ENCODE measurements around the gene OVCH1.
A peak's percentile ranks its signal among the peaks of the same experiment; 100 is the strongest.
"Not testable (repeated sequence)": the region's sequence is repeated elsewhere in the genome, so short reads cannot be mapped to it uniquely, and the experiment has no call there.

Gene OVCH1

DNA sequence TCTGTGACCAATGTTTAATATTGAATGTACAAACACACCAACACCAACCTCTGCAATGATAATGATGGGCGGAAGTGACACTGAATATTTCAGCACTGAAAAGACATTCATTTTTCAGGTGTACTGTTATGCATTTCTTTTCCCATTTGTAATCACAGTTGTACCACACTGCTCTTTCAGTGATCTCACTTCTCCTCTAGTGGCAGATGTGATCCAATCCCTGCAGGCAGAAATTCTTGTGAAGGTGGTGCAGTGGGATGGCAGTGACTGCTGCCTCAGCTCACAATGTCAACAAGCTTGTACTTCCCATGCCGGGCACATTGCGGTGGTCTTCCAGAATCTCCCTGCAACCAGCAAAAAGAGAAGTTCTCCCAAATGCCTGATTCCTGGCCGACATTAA is 93.5 kb downstream of the OVCH1 start:
- no peak for DNase-seq

DNA sequence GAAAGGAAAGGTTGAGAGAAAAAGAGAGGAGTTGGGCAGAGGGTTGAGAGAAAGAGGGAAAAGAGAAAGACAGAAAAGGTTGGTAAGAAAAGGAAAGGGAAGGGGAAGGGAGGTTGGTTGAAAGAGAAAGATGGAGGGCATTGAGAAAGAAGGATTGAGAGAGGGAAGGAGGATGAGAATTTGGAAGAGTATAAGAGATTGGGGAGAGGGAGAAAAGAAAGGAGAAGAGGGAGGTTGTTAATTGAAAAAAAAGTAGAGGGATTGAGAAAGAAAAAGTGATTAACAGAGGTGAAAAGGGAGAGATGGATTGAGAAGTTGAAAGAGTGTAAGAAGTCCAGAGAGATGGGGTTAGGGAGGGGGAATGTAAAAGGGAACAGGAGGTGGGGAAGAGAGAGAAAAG is 95.0 kb downstream of the OVCH1 start:
- no peak for DNase-seq

DNA sequence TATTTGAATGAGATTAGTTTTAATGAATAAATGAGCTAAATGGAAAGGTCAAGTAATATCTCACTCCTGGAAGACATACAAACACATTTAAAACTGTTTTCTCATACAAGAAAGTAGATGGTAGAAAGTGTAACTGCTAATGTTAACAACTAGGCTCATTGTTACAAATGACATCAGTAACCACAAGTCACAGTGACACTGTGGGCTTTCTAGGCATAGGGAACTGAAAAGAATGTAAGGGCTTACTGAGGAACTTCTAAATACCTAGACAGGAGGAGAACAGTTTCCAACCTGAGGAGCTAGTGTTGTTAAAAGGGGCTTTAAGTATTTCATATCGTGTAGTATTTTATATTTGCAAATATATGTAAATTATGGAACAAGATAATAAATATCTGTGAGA is 99.0 kb downstream of the OVCH1 start:
- no peak for DNase-seq

DNA sequence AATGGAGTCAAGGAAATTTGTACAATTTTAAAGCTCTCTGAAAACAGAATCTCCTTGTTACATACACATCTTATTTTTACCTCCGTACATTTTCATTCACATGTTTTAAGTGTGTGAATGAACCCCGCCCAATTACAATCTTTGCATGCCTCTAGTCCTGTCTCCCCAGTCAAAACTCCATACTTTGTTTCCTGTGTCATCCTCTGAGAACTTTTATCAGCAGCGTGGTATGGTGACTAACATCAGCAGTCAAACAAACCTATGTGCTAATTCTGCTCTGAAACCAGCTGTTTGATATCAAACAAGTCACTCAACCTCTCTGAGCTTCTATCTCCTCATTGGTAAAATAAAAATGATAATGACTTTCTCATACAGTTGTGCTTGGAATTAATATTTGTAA is 100.7 kb downstream of the OVCH1 start:
- DNase-seq, result no peak

DNA sequence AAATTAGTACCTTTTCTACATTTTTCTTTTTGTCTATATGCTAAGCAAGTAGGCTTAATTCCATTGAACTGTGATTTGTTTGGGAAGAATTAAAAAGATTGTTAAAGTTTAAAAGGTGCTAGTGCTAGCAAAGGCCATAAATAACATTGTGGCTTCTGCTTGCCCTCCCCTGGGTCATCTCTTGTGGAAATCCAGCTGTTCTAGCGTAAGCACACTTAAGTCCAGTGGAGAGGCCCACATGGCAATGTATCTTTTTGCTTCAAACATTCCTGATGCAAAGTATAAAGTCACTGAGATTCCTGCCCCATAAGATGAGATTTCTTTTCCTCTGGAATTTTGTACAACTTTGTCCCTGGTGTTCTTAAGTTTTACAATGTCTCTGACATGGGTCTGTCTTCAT is 102.1 kb downstream of the OVCH1 start:
- no peak for DNase-seq

DNA sequence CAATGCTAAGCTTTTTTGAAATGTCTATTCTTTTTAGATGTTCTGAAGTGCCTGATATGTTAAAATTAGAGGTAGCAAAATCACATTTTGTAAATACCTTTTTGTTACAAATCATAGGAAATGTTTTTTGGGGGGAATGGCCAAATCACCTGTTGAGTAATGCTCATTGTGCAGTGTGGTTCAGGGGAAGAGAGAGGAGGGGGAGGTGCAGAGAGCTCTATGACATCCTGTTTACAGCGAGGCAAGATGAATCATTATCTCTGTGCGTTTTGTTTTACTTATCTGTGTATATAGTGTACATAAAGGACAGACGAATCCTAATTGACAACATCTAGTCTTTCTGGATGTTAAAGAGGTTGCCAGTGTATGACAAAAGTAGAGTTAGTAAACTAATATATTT is 107.1 kb downstream of the OVCH1 start:
- DNase-seq, result peak; percentile 51

DNA sequence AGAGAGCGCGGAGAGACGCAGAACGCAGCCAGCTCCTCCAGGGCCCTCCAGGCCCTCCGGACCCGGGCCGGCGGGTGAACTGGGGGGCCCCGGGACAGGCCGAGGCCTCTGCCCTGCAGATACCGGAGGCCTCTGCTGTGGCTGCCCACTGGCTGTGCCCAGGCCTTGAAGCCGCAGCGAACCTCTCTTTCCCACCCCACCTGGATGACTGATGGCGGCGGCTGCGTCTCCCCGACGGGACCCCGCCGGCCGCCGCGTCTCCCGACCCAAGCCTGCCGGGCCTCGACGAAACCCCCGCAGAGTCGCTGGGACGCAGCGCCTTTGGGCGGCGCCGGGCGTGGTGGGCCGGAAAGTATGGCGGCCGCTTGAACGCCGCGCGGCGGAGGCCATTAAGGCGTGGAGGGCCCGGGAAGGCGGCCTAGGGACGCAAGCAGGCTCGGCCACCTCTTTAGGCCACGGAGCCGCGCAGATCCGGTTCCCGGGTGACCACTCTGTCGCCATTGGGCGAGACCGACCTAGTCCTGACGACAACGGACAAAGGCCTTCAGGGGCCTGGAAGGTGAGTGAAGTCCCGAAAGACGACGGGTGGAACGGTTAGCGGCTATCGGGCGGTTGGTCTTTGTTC is 108.1 kb downstream of the OVCH1 start:
- DNase-seq, result no peak

DNA sequence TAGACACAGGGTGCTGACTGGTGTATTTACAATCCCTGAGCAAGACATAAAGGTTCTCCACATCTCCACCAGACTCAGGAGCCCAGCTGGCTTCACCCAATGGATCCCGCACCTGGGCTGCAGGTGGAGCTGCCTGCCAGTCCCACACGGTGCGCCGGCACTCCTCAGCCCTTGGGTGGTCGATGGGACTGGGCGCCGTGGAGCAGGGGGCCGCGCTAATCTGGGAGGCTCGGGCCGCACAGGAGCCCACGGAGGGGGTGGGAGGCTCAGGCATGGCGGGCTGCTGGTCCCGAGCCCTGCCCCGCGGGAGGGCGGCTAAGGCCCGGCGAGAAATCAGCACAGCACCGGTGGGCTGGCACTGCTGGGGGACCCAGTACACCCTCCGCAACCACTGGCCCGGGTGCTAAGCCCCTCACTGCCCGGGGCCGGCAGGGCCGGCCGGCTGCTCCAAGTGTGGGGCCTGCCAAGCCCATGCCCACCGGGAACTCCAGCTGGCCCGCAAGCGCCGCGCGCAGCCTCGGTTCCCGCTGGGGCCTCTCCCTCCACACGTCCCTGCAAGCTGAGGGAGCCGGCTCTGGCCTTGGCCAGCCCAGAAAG is 111.3 kb downstream of the OVCH1 start:
- DNase-seq, result not testable (repeated sequence)

DNA sequence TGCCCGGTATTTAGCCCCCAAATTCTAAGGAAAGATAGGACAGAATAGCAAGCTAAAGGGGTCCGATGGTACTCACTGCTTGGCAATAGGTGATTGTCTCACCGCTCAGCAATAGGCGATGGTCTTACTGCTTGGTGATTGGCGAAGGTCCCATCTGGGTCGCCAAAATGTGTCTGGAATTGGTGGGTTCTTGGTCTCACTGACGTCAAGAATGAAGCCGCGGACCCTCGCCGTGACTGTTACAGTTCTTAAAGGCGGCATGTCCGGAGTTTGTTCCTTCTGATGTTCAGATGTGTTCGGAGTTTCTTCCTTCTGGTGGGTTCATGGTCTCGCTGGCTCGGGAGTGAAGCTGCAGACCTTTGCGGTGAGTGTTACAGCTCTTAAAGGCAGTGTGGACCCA is 112.3 kb downstream of the OVCH1 start:
- not testable (repeated sequence) for DNase-seq

DNA sequence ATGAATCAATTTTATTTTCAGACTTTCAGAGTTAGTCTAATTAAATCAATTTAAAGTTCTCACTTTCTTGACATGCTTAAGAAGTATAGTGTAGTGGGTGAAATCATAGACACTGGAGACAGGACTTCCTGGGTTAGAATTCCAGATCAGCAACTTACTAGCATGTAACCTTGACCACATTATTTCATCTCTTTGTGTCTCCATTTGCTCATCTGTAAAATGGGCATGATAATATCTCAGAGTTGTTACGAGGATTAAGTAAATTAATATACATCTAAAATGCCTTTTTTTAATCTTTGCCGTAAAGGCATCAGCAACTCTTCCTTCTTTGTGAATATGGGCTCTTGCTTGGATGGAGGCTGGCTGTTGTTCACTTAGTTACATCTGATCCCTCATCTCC is 115.2 kb downstream of the OVCH1 start:
- no peak for DNase-seq

DNA sequence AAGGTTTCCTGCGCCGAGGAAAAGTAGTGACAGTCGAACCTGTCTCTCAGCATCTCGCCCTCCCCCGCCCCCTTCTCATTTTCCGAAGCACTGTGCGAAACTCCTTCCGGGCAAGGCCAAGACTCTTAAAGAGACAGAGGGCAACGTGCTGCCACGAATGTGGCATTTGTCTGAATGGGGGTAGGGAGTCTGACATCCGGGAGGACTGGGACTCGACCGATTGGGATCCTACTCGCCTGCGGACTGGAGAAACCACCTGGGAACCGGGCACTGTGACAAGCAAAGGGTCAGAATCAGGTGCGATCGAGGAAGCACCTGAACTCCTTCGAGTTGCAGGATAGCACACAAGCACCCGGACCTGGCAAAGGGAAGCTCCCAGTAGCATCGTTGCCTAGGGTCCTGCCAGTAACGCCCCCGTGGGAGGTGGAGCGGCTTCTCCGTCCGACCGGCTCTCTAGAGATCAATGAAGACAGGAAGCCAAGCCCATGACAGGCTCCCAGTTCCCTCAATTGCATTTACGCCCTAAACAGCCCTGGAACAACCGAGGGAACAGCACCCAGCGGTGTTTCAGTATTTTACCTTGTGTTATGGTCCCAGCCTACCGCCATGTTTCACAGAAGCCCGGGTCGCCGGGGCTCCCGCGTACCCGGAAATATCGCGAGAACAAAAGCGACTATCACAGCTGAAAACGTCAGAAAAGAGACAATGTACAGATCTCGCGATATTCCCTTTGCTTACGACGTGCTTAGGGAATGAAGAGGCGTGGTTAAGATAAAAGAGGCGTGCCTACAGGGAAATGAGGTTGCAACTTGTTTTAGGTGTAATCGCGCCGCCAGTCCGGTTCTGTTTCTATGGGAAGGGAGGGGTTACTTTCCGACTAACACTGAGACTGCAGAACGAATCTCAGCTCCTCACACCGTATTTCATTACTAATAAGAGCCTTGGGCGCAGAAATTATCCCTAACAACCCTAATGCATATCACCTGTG is 116.7 kb downstream of the OVCH1 start, which contains the start of gene ERGIC2:
Gene ERGIC2, minus strand, starts transcription at position 637 of the 988 bp plus-strand sequence. CDS start 9,539 bp downstream, outside the sequence.
- DNase-seq, result peak; percentile 99
